GM12878 (cell line): ENCODE data around the gene RASSF4. TPM values are rescaled to one million over a fixed set of nuclear protein-coding genes. Genes with fewer than 3 reads are reported as not detected.

Experiments
- ATAC-seq: fragments of 200-7000 bp; cut with Tn5 transposase; 3 replicates; pipeline ENCODE4 v1.9.1; 2020; ENCODE audit warnings: mild to moderate bottlenecking, moderate library complexity
- BruUV-seq: library from RNA; stranded (reverse); fragments of 400-500 nt; replicated peaks from 2 replicates; lab custom pipeline; 2021; lab: Mats Ljungman, UMichigan
- CTCF ChIA-PET: fragments of 300-600 bp; sonication (Branson Sonifier 250); formaldehyde crosslinking; extraction: SDS; loops from one replicate; lab custom pipeline; 2021; ENCODE audit warnings: inconsistent platforms; lab: Yijun Ruan, JAX
- POLR2A ChIA-PET: fragments of 350-600 bp; formaldehyde crosslinking; extraction: SDS; loops from one replicate; lab custom pipeline; 2021; ENCODE audit warnings: inconsistent platforms; lab: Charles Lee
- RAD21 ChIA-PET: fragments of 300-600 bp; sonication (Branson Sonifier 250); formaldehyde crosslinking; loops from one replicate; lab custom pipeline; 2023; ENCODE audit warnings: antibody characterized with exemption; ENCODE audit not compliant: unreplicated experiment; lab: Charles Lee
- SMC1A ChIA-PET: fragments of 300-600 bp; sonication (Branson Sonifier 250); formaldehyde crosslinking; loops from one replicate; lab custom pipeline; 2023; ENCODE audit not compliant: unreplicated experiment, uncharacterized antibody; lab: Charles Lee
- DNase-seq: peaks from one replicate; pipeline ENCODE4 v3.0.0-alpha.2; 2011; ENCODE audit warnings: low read depth, low spot score
- FAIRE-seq: peaks from 3 replicates; lab custom pipeline; 2011; peaks lifted over from hg19 to GRCh38; lab: Jason Lieb, UNC
- H2AFZ ChIP-seq: 2 replicates; pipeline ENCODE4 v1.6.0; 2011; ENCODE audit warnings: low read depth, low read length, control low read depth; ENCODE audit not compliant: control insufficient read depth
- H3K27ac ChIP-seq: 2 replicates; pipeline ENCODE4 v1.5.1; 2011; ENCODE audit warnings: control low read depth; ENCODE audit not compliant: control insufficient read depth, insufficient read depth
- H3K27me3 ChIP-seq, 2 experiments: replicated peaks in 1 of 2; 2 replicates each; pipeline versions ENCODE4 v1.6.0 to v1.6.1; 2011; ENCODE audit warnings: low read length in 1 of 2; ENCODE audit not compliant: control insufficient read depth in 2 of 2, insufficient read depth in 2 of 2
- H3K36me3 ChIP-seq, 2 experiments: 2 replicates each; pipeline ENCODE4 v1.5.1; 2011; ENCODE audit warnings: low read length in 1 of 2; ENCODE audit not compliant: control insufficient read depth in 2 of 2, insufficient read depth in 2 of 2
- H3K4me1 ChIP-seq: 2 replicates; pipeline ENCODE4 v1.6.1; 2011; ENCODE audit warnings: mild to moderate bottlenecking, low read length, moderate library complexity, mixed read lengths; ENCODE audit not compliant: control insufficient read depth, insufficient read depth
- H3K4me2 ChIP-seq: 2 replicates; pipeline ENCODE4 v1.6.0; 2011; ENCODE audit warnings: control low read depth; ENCODE audit not compliant: control insufficient read depth, insufficient read depth
- H3K4me3 ChIP-seq: fragments of 200-600 bp; sonication (generic); 2 replicates; pipeline ENCODE4 v1.5.1; 2016
- H3K79me2 ChIP-seq: 2 replicates; pipeline ENCODE4 v1.6.0; 2011; ENCODE audit warnings: low read length; ENCODE audit not compliant: control insufficient read depth, insufficient read depth
- H3K9ac ChIP-seq: 2 replicates; pipeline ENCODE4 v1.8.0; 2011; ENCODE audit warnings: low read length, control low read depth, mixed read lengths; ENCODE audit not compliant: control insufficient read depth, insufficient read depth
- H3K9me3 ChIP-seq: replicated peaks from 3 replicates; pipeline ENCODE4 v1.5.1; 2011; ENCODE audit warnings: mild to moderate bottlenecking, low read length; ENCODE audit not compliant: control insufficient read depth, insufficient read depth
- H4K20me1 ChIP-seq: 2 replicates; pipeline ENCODE4 v1.6.0; 2011; ENCODE audit not compliant: control insufficient read depth, insufficient read depth
- CHD4 ChIP-seq: fragments of 200-600 bp; sonication (generic); IDR thresholded peaks from 2 replicates; pipeline ENCODE4 v1.6.1; 2016; ENCODE audit warnings: mild to moderate bottlenecking
- EED ChIP-seq: sonication (generic); IDR thresholded peaks from 2 replicates; pipeline ENCODE4 v1.6.1; 2016; ENCODE audit warnings: antibody characterized with exemption, low read depth
- GATAD2B ChIP-seq: fragments of 450-650 bp; conservative IDR thresholded peaks from 2 replicates; pipeline ENCODE4 v1.6.1; 2017; ENCODE audit warnings: low read depth, mild to moderate bottlenecking, moderate library complexity
- JUND ChIP-seq: IDR thresholded peaks from 2 replicates; pipeline ENCODE4 v1.6.1; 2012; ENCODE audit warnings: low read depth, mild to moderate bottlenecking, low read length, improper control_type of control experiment, moderate library complexity
- MEF2A ChIP-seq: IDR thresholded peaks from 2 replicates; pipeline ENCODE4 v1.6.1; 2011; ENCODE audit warnings: low read depth, mild to moderate bottlenecking, low read length, moderate library complexity; ENCODE audit not compliant: insufficient read depth
- MTA3 ChIP-seq: IDR thresholded peaks from 2 replicates; pipeline ENCODE4 v1.6.1; 2012; ENCODE audit warnings: low read length, inconsistent platforms, borderline replicate concordance
- NR2F1 ChIP-seq: fragments of 450-650 bp; conservative IDR thresholded peaks from 2 replicates; pipeline ENCODE4 v1.6.1; 2017; ENCODE audit warnings: mild to moderate bottlenecking
- RFX5 ChIP-seq: IDR thresholded peaks from 2 replicates; pipeline ENCODE4 v1.6.1; 2011; ENCODE audit warnings: low read depth, low read length, improper control_type of control experiment
- WRNIP1 ChIP-seq: IDR thresholded peaks from 2 replicates; pipeline ENCODE4 v1.6.1; 2011; ENCODE audit warnings: low read depth, low read length, improper control_type of control experiment, borderline replicate concordance
- YBX1 ChIP-seq: fragments of 450-650 bp; IDR thresholded peaks from 2 replicates; pipeline ENCODE4 v1.6.1; 2016; ENCODE audit warnings: antibody characterized with exemption
- ZBED1 ChIP-seq: IDR thresholded peaks from 2 replicates; pipeline ENCODE4 v1.6.1; 2016; ENCODE audit warnings: borderline replicate concordance
- ZSCAN29 ChIP-seq: fragments of 450-650 bp; IDR thresholded peaks from 2 replicates; pipeline ENCODE4 v1.6.1; 2017; ENCODE audit warnings: mild to moderate bottlenecking, moderate library complexity
- WGBS: methylation state at CpG from one replicate; pipeline ENCODE4 v1.1.6; 2016; ENCODE audit warnings: low lambda C conversion rate; ENCODE audit not compliant: insufficient replicate concordance, insufficient coverage; ENCODE audit errors: missing lambda C conversion rate; 5-methylcytosine and 5-hydroxymethylcytosine counted together
- in situ Hi-C: fragments of 300-500 bp; cut with MboI; formaldehyde crosslinking; loops from 9 replicates; pipeline ENCODE4 v1.14.3; 2018; ENCODE audit warnings: mixed read lengths
- intact Hi-C: fragments of 100-400 bp; cut with micrococcal nuclease; formaldehyde crosslinking; loops from one replicate; pipeline ENCODE4 v1.14.2; 2022; ENCODE audit not compliant: unreplicated experiment
- polyA plus RNA-seq, 11 experiments: library from polyadenylated mRNA; depleted of rRNA in 4 of 11; unstranded in 6 of 11; stranded (reverse) in 5 of 11; fragments of >200 nt; fragmentation: Nextera tagmentation in 4 of 11; fragmentation: Illumina TruSeq in 1 of 11; extraction: Ambion mirVana in 4 of 11; extraction: Trizol in 1 of 11; gene quantifications; 1 replicate in 1 of 11; 2 replicates in 10 of 11; pipeline versions ENCODE4 v1.2.1 to v1.2.3, GENCODE V29; 2011 to 2016; ENCODE audit warnings: inconsistent platforms in 2 of 11, missing spikeins in 2 of 11, low read depth in 1 of 11
- total RNA-seq, 4 experiments: library from RNA; depleted of rRNA in 3 of 4; stranded (reverse); fragments of >200 nt in 3 of 4; fragmentation: Illumina TruSeq in 1 of 4; extraction: Trizol in 1 of 4; gene quantifications; 2 replicates each; pipeline versions ENCODE4 v1.2.1 to v1.2.3, GENCODE V29; 2013 to 2021
- TF ChIP-seq, protein P1 (sequence below): fragments of 450-650 bp; IDR thresholded peaks from 2 replicates; pipeline ENCODE4 v1.6.1; 2017; ENCODE audit warnings: mild to moderate bottlenecking, low read depth, inconsistent platforms; ENCODE audit not compliant: poor library complexity, severe bottlenecking
- TF ChIP-seq, protein P2 (sequence below): IDR thresholded peaks from 2 replicates; pipeline ENCODE4 v1.6.1; 2012; ENCODE audit warnings: low read depth, low read length, improper control_type of control experiment
- TF ChIP-seq, protein P3 (sequence below): IDR thresholded peaks from 2 replicates; pipeline ENCODE4 v1.6.1; 2012; ENCODE audit warnings: low read depth, low read length, improper control_type of control experiment

The RASSF4 gene
- total and polyA plus RNA-seq, 10 of the 15 experiments (the other 5 are each of a cell fraction or from before 2014, with no cell fraction given): 3.7 to 71.1 (median 16.8) TPM

DNA sequence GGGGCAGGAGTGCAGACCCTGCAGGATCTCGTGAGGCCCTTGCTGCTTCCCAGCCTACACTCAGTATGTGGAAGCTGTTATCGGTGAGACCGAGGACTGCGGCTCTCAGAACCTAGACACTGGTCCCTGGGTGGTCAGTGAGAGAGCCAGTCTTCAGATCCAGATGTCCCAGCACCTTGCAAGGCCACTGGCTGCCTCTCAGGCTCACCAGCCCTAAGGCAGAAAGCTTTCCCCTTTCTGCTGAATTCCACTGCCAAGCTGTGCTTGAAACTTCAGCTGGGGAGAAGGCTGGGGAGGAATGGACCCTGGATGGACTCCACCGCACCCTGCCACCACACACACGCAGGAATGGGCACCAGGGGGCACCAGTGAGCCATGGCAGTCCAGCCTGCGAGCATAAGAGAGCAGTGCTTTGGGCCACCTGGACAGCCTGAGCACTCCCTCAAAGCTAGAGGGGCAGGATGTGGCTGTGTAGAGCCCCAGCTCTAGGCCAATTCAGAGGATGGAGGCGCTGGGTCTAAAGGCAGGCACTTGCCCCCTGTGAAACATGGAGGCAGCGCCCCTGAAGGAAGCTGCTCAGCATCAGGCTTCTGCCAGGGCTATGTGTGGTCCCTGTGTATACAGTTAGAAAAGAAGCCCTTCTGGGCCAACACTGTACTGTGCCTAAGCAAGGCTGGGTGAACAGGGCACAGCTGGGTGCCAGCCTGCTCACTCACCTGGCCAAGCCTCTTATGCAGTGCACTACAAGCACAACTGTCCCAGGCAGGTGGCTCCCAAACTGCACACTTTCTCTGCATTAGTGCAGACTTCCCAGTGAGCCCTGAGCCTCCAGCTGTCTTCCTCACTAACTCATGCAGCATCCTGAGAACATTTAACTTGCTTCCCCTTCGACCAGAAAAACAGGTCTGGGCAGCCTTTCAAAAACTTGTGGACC lies 26.8 kb upstream of the RASSF4 start:
- DNase-seq: peak; percentile 53
- ATAC-seq: peak; percentile 99
- H3K79me2 ChIP-seq: no peaks in the 10 kb centered on the region
- H3K4me1 ChIP-seq: peaks cover 8% of the 10 kb centered on the region
- H3K36me3 ChIP-seq: no peaks in the 10 kb centered on the region
- ChIA-PET POLR2A (interaction anchor here (0.8 to 1.6 kb wide), 9 partner anchors 13 to 47 kb away, joined by 3 to 12 read pairs (median 6); partner anchors contain the start of gene DEPP1), RAD21 (interaction anchor here (0.6 to 5.3 kb wide), 21 partner anchors 9 to 303 kb away, joined by 3 to 62 read pairs (median 6); partner anchors contain the start of genes DEPP1, RASSF4 and ZNF22), CTCF (interaction anchor here (0.7 to 8.0 kb wide), 20 partner anchors 9 to 1091 kb away, joined by 3 to 181 read pairs (median 7); partner anchors contain the start of genes DEPP1, RASSF4, TMEM72 and ZNF22), SMC1A (interaction anchor here (0.6 to 5.2 kb wide), 19 partner anchors 13 to 302 kb away, joined by 3 to 92 read pairs (median 3); partner anchors contain the start of genes DEPP1, RASSF4, TMEM72 and ZNF22)
- in situ Hi-C loops (loop anchor here (5.0 kb wide), 1 partner anchor 45 kb away; the partner anchor contains the start of gene DEPP1), intact Hi-C loops (loop anchor here (1.0 to 5.0 kb wide), 4 partner anchors 43 to 300 kb away; partner anchors contain the start of gene ZNF22)
- no peaks in the 10 kb centered on the region for H3K27me3 ChIP-seq
- H3K27ac ChIP-seq: peak overlapping the region; percentile 13; the same call in 1 of the 2 replicates
- WGBS: 25% methylated on average over 10 of the region's 10 CpGs
- no peaks in the 10 kb centered on the region for H4K20me1 ChIP-seq
- H3K9me3 ChIP-seq: no peaks in the 10 kb centered on the region
- peak; percentile 87 for FAIRE-seq
- 0 out of 2 replicates have a peak overlapping the region, but pooled peaks have one; percentile 44 for H3K4me2 ChIP-seq
- no TSS peak for BruUV-seq
- no peak overlapping the region; the same call in 1 of the 2 replicates for H3K9ac ChIP-seq
- H2AFZ ChIP-seq: peak overlapping the region; percentile 62
- H3K4me3 ChIP-seq: no peak overlapping the region
- 0 out of 2 replicates have a peak, but pooled peaks have one; percentile 14 for TF ChIP-seq GATAD2B
- 0 out of 2 replicates have a peak, but pooled peaks have one; percentile 83 for TF ChIP-seq WRNIP1
- TF ChIP-seq, protein P1, sequence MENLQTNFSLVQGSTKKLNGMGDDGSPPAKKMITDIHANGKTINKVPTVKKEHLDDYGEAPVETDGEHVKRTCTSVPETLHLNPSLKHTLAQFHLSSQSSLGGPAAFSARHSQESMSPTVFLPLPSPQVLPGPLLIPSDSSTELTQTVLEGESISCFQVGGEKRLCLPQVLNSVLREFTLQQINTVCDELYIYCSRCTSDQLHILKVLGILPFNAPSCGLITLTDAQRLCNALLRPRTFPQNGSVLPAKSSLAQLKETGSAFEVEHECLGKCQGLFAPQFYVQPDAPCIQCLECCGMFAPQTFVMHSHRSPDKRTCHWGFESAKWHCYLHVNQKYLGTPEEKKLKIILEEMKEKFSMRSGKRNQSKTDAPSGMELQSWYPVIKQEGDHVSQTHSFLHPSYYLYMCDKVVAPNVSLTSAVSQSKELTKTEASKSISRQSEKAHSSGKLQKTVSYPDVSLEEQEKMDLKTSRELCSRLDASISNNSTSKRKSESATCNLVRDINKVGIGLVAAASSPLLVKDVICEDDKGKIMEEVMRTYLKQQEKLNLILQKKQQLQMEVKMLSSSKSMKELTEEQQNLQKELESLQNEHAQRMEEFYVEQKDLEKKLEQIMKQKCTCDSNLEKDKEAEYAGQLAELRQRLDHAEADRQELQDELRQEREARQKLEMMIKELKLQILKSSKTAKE: no peak
- TF ChIP-seq NR2F1: no peak
- TF ChIP-seq, protein P2, sequence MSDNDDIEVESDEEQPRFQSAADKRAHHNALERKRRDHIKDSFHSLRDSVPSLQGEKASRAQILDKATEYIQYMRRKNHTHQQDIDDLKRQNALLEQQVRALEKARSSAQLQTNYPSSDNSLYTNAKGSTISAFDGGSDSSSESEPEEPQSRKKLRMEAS: no peak
- no peak for TF ChIP-seq JUND
- TF ChIP-seq EED: no peak
- TF ChIP-seq MEF2A: no peak
- no peak for TF ChIP-seq YBX1
- TF ChIP-seq MTA3: no peak
- TF ChIP-seq, protein P3, sequence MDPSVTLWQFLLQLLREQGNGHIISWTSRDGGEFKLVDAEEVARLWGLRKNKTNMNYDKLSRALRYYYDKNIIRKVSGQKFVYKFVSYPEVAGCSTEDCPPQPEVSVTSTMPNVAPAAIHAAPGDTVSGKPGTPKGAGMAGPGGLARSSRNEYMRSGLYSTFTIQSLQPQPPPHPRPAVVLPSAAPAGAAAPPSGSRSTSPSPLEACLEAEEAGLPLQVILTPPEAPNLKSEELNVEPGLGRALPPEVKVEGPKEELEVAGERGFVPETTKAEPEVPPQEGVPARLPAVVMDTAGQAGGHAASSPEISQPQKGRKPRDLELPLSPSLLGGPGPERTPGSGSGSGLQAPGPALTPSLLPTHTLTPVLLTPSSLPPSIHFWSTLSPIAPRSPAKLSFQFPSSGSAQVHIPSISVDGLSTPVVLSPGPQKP: no peak
- TF ChIP-seq ZSCAN29: no peak
- TF ChIP-seq CHD4: no peak
- TF ChIP-seq RFX5: peak; percentile 16; the same call in 1 of the 2 replicates
- no peak for TF ChIP-seq ZBED1
